Mucosa of descending colon (tissue), 3 donors: Measurements from ENCODE around the gene ASTL. TPM values are rescaled to one million over a fixed set of nuclear protein-coding genes. Genes with fewer than 3 reads are reported as not detected.
A peak's percentile ranks its signal among the peaks of the same experiment; 100 is the strongest.

ENCODE experiments used
- ATAC-seq: fragments of 200-7000 bp; cut with Tn5 transposase; one replicate; pipeline ENCODE4 v1.9.1; 2020; ENCODE audit warnings: mild to moderate bottlenecking, moderate library complexity
- DNase-seq, 3 donors: peaks; one replicate each; pipeline ENCODE4 v3.0.0-alpha.2; 2020
- H3K36me3 ChIP-seq: fragments of 200-600 bp; one replicate; pipeline ENCODE4 v1.8.0; 2021; ENCODE audit warnings: low read depth, mild to moderate bottlenecking
- H3K4me1 ChIP-seq: fragments of 200-600 bp; one replicate; pipeline ENCODE4 v1.8.0; 2021; ENCODE audit warnings: low read depth, mild to moderate bottlenecking
- H3K4me3 ChIP-seq: fragments of 200-600 bp; one replicate; pipeline ENCODE4 v1.8.0; 2021; ENCODE audit warnings: mild to moderate bottlenecking
- H3K9me3 ChIP-seq: fragments of 200-600 bp; one replicate; pipeline ENCODE4 v1.8.0; 2021; ENCODE audit warnings: mild to moderate bottlenecking
- CTCF ChIP-seq: fragments of 200-600 bp; IDR thresholded peaks from one replicate; pipeline ENCODE4 v1.8.0; 2022; ENCODE audit warnings: antibody characterized with exemption, mild to moderate bottlenecking
- intact Hi-C, 2 donors: fragments of 100-400 bp; cut with DNase I in 1 of 2; cut with micrococcal nuclease in 1 of 2; formaldehyde crosslinking; loops; one replicate each; pipeline versions ENCODE4 v1.11.0 to v1.11.1; 2022; cut with DNase I, micrococcal nuclease
- total RNA-seq, 3 donors: library from RNA; stranded (reverse); fragmentation: NEBNext Ultra II Directional in 2 of 3; extraction: Animal tissue kit (Norgen Biotek cat#: 25700) in 2 of 3; gene quantifications; one replicate each; pipeline versions ENCODE4 v1.2.1 to v1.2.4, GENCODE V29; 2021 to 2023
- donor health status: DM: no; HTN: no; CAD: no; lungs with moderate emphysema.
- donor health status: DM: no; HTN: no; CAD: no.
- donor health status: DM: no; HTN: yes; CAD: no.

The ASTL gene
- total RNA-seq, 3 donors from 2014 or later: not detected

- H3K36me3 ChIP-seq: no peaks in the 10 kb centered on the region
- no peak overlapping the region for H3K4me3 ChIP-seq
- DNase-seq (peak in 2 of 3 donors; percentile 39 to 42), ATAC-seq (peak; percentile 6)
- intact Hi-C loops: no loop called here
- no peaks in the 10 kb centered on the region for H3K9me3 ChIP-seq
- TF ChIP-seq CTCF: no peak
- H3K4me1 ChIP-seq: peaks cover 10% of the 10 kb centered on the region
Observed at GRCh38 chr2:96137321-96138178, 752 bp downstream of the ASTL start.

GRCh38 chr2:96136129-96136720 lies 2.1 kb downstream of the ASTL start:
- DNase-seq: peak in 1 of 3 donors; percentile 27
- Histone ChIP-seq H3K4me1 (peaks cover 10% of the 10 kb centered on the region), H3K9me3 (no peaks in the 10 kb centered on the region), H3K36me3 (no peaks in the 10 kb centered on the region), H3K4me3 (no peak overlapping the region)
- intact Hi-C loops: no loop called here
- no peak for TF ChIP-seq CTCF
- ATAC-seq: no peak

- Histone ChIP-seq H3K36me3 (no peaks in the 10 kb centered on the region), H3K9me3 (no peaks in the 10 kb centered on the region), H3K4me1 (peaks cover 10% of the 10 kb centered on the region), H3K4me3 (no peak overlapping the region)
- ATAC-seq (no peak), DNase-seq (peak in 1 of 3 donors; percentile 19)
- intact Hi-C loops: no loop called here
- no peak for TF ChIP-seq CTCF
Observed at GRCh38 chr2:96135621-96136020, 2.7 kb downstream of the ASTL start.

GRCh38 chr2:96135171-96135570 lies 3.1 kb downstream of the ASTL start:
- DNase-seq (peak in 1 of 3 donors; percentile 31), ATAC-seq (no peak)
- H3K4me1 ChIP-seq: peaks cover 10% of the 10 kb centered on the region
- H3K9me3 ChIP-seq: no peaks in the 10 kb centered on the region
- H3K4me3 ChIP-seq: no peak overlapping the region
- no peaks in the 10 kb centered on the region for H3K36me3 ChIP-seq
- TF ChIP-seq CTCF: no peak
- intact Hi-C loops: no loop called here

GRCh38 chr2:96134421-96134820 lies 3.9 kb downstream of the ASTL start:
- H3K36me3 ChIP-seq: no peaks in the 10 kb centered on the region
- DNase-seq (no peak), ATAC-seq (no peak)
- intact Hi-C loops: no loop called here
- H3K9me3 ChIP-seq: no peaks in the 10 kb centered on the region
- no peak overlapping the region for H3K4me3 ChIP-seq
- peaks cover 10% of the 10 kb centered on the region for H3K4me1 ChIP-seq
- no peak for TF ChIP-seq CTCF
